Measurements from ENCODE around the gene GMDS. TPM values are rescaled to one million over a fixed set of nuclear protein-coding genes. Genes with fewer than 3 reads are reported as not detected.

The GMDS gene
- total and polyA plus RNA-seq, 2 of the 13 experiments (the other 11 are each of a cell fraction or from before 2014, with no cell fraction given) = 64.4 to 112 TPM

- Histone ChIP-seq H3K4me2 (ENCODE audit: low read depth, low read length) (no peak overlapping the region), H4K20me1 (ENCODE audit: insufficient read depth, low read length) (no peaks in the 10 kb centered on the region; the same call in 1 of the 2 replicates), H3K27me3 (ENCODE audit: control insufficient read depth in 1 of 2, insufficient read depth in 2 of 2, low read length in 2 of 2) (no peaks in the 10 kb centered on the region), H3K4me1 (ENCODE audit: insufficient read depth, low read length) (no peaks in the 10 kb centered on the region), H3K36me3 (replicated peaks in 1 of 2; ENCODE audit: control insufficient read depth in 1 of 2, insufficient read depth in 2 of 2, low read length in 2 of 2) (peaks cover 1 to 19% of the 10 kb centered on the region in 2 experiments; a peak in 3 of 5 replicates), H3K9me3 (ENCODE audit: low read length) (no peaks in the 10 kb centered on the region), H3K79me2 (ENCODE audit: insufficient read depth, low read length) (no peaks in the 10 kb centered on the region), H3K27ac (ENCODE audit: extremely low read length, insufficient read depth, low read length) (no peak overlapping the region), H3K9ac (ENCODE audit: insufficient read depth, low read depth, low read length) (no peak overlapping the region), H2AFZ (ENCODE audit: low read length) (no peak overlapping the region), H3K4me3 (replicated peaks in 1 of 3; ENCODE audit: insufficient read depth in 1 of 3, low read depth in 2 of 3, low read length in 3 of 3) (no peak overlapping the region)
- CTCF ChIA-PET (ENCODE audit: low intra/inter-chr PET ratio, low total read pairs) = no interaction called here
- POLR2A ChIA-PET = no interaction called here
- FAIRE-seq (no peak), DNase-seq (ENCODE audit: low spot score) (no peak), ATAC-seq (no peak)
- no TSS peak for BruUV-seq (replicated peaks)
- intact Hi-C loops (cut with micrococcal nuclease; ENCODE audit: unreplicated experiment) (no loop called here), in situ Hi-C loops (cut with HindIII; ENCODE audit: extremely low pct_ligation_motif_present, low pct_unique_long_range_greater_than_20kb) (no loop called here)
- peak; percentile 52; the same call in 1 of the 2 replicates for TF ChIP-seq NFIB (CRISPR knock-in tag; IDR thresholded peaks at IDR 0.05; ENCODE audit: borderline replicate concordance)
- no peak for TF ChIP-seq RXRB (CRISPR knock-in tag; IDR thresholded peaks at IDR 0.05; ENCODE audit: borderline replicate concordance)
- WGBS (ENCODE audit: low lambda C conversion rate) = 93% methylated on average over 4 of the region's 6 CpGs
These were observed 558.0 kb downstream of the GMDS start for GRCh38 chr6:1687402-1687801.

GRCh38 chr6:1686117-1687098 is 559.0 kb downstream of the GMDS start:
- no peaks in the 10 kb centered on the region for H3K9me3 ChIP-seq (ENCODE audit: low read length)
- no peaks in the 10 kb centered on the region for H3K4me1 ChIP-seq (ENCODE audit: insufficient read depth, low read length)
- no peak overlapping the region for H3K4me3 ChIP-seq (replicated peaks in 1 of 3; ENCODE audit: insufficient read depth in 1 of 3, low read depth in 2 of 3, low read length in 3 of 3)
- H4K20me1 ChIP-seq (ENCODE audit: insufficient read depth, low read length) = no peaks in the 10 kb centered on the region; the same call in 1 of the 2 replicates
- H2AFZ ChIP-seq (ENCODE audit: low read length) = no peak overlapping the region
- H3K79me2 ChIP-seq (ENCODE audit: insufficient read depth, low read length) = no peaks in the 10 kb centered on the region
- H3K9ac ChIP-seq (ENCODE audit: insufficient read depth, low read depth, low read length) = no peak overlapping the region
- intact Hi-C loops (cut with micrococcal nuclease; ENCODE audit: unreplicated experiment) = no loop called here
- H3K4me2 ChIP-seq (ENCODE audit: low read depth, low read length) = no peak overlapping the region
- ATAC-seq (no peak), FAIRE-seq (no peak), DNase-seq (ENCODE audit: low spot score) (no peak)
- no peak for TF ChIP-seq ZNF576 (CRISPR knock-in tag; IDR thresholded peaks at IDR 0.05)
- POLR2A ChIA-PET = no interaction called here
- no TSS peak for BruUV-seq (replicated peaks)
- CTCF ChIA-PET (ENCODE audit: low intra/inter-chr PET ratio, low total read pairs) = no interaction called here
- WGBS (ENCODE audit: low lambda C conversion rate) = 97% methylated on average over 9 of the region's 9 CpGs
- H3K27ac ChIP-seq (ENCODE audit: extremely low read length, insufficient read depth, low read length) = no peak overlapping the region
- in situ Hi-C loops (cut with HindIII; ENCODE audit: extremely low pct_ligation_motif_present, low pct_unique_long_range_greater_than_20kb) = no loop called here
- H3K36me3 ChIP-seq (replicated peaks in 1 of 2; ENCODE audit: control insufficient read depth in 1 of 2, insufficient read depth in 2 of 2, low read length in 2 of 2) = peaks cover 1 to 19% of the 10 kb centered on the region in 2 experiments; a peak in 3 of 5 replicates
- no peaks in the 10 kb centered on the region for H3K27me3 ChIP-seq (ENCODE audit: control insufficient read depth in 1 of 2, insufficient read depth in 2 of 2, low read length in 2 of 2)
